Prostate gland (tissue), 2 donors: ENCODE measurements around the gene BATF. TPM values are rescaled to one million over a fixed set of nuclear protein-coding genes. Genes with fewer than 3 reads are reported as not detected.

Source experiments
- DNase-seq: peaks from one replicate; pipeline ENCODE4 v3.0.0-alpha.2; 2019; ENCODE audit warnings: low spot score
- H3K27ac ChIP-seq, 2 donors: fragments of 200-600 bp; sonication (generic); 2 replicates each; pipeline ENCODE4 v1.5.1; 2017 to 2019
- H3K27me3 ChIP-seq: fragments of 200-600 bp; sonication (generic); replicated peaks from 2 replicates; pipeline ENCODE4 v1.5.1; 2019; ENCODE audit not compliant: insufficient read depth
- H3K36me3 ChIP-seq, 2 donors: fragments of 200-600 bp; sonication (generic); 1 replicate in 1 of 2; 2 replicates in 1 of 2; pipeline versions ENCODE4 v1.5.1 to v1.8.1; 2017 to 2019
- H3K4me1 ChIP-seq: fragments of 200-600 bp; sonication (generic); replicated peaks from 2 replicates; pipeline ENCODE4 v1.5.1; 2019
- H3K4me3 ChIP-seq, 2 donors: fragments of 200-600 bp; sonication (generic); 2 replicates each; pipeline ENCODE4 v1.5.1; 2017 to 2019
- H3K9me3 ChIP-seq: fragments of 200-600 bp; sonication (generic); 2 replicates; pipeline ENCODE4 v1.5.1; 2017
- POLR2A ChIP-seq: fragments of 450-650 bp; IDR thresholded peaks from one replicate; pipeline ENCODE4 v1.6.1; 2016; ENCODE audit warnings: antibody characterized with exemption, mild to moderate bottlenecking
- POLR2AphosphoS5 ChIP-seq: sonication (generic); formaldehyde crosslinking; IDR thresholded peaks from one replicate; pipeline ENCODE4 v1.6.1; 2017; ENCODE audit warnings: antibody characterized with exemption
- WGBS: methylation state at CpG from one replicate; pipeline ENCODE4 v1.1.5; 2018; 5-methylcytosine and 5-hydroxymethylcytosine counted together
- intact Hi-C: fragments of 100-400 bp; cut with DNase I; formaldehyde crosslinking; loops from one replicate; pipeline ENCODE4 v1.14.2; 2022
- total RNA-seq, 2 donors: library from RNA; depleted of rRNA; stranded (reverse); fragments of >200 nt; gene quantifications; one replicate each; pipeline ENCODE4 v1.1.0, GENCODE V29; 2016
- TF ChIP-seq, protein P1 (sequence below), 4 experiments: fragments of 200-600 bp in 2 of 4; fragments of 450-650 bp in 2 of 4; sonication (generic) in 2 of 4; IDR thresholded peaks; 1 replicate in 3 of 4; 2 replicates in 1 of 4; pipeline ENCODE4 v1.5.1; 2016 to 2019; ENCODE audit warnings: antibody characterized with exemption in 4 of 4, mild to moderate bottlenecking in 2 of 4, moderate library complexity in 2 of 4

Gene BATF
- total RNA-seq, 2 donors from 2014 or later, result 3.1 to 11.8 TPM

DNA sequence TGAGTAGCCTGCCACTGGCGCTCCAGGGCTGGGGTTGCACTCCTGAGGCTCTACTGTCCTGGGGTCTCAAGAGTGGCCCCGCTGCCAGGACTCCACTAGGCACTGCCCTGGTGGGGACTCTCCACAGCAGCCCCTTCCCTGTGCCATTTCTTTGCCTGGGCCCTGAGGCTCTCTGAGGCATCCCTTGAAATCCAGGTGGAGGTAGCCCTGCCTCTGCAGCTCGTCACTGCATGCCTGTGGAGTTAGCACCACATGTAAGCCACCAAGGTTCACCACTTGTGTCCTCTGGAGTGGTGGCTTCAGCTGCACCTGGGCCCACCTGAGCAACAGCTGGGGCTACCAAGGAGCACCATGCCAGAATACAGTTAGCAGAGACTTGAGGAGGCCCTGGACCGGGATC is 39.9 kb upstream of the BATF start:
- H3K27me3 ChIP-seq, result no peaks in the 10 kb centered on the region
- 90% methylated on average over 4 of the region's 4 CpGs for WGBS
- no peak overlapping the region for H3K4me3 ChIP-seq
- intact Hi-C loops, result no loop called here
- H3K4me1 ChIP-seq, result no peaks in the 10 kb centered on the region
- H3K9me3 ChIP-seq, result no peaks in the 10 kb centered on the region
- no peak for TF ChIP-seq POLR2A
- TF ChIP-seq, protein P1, sequence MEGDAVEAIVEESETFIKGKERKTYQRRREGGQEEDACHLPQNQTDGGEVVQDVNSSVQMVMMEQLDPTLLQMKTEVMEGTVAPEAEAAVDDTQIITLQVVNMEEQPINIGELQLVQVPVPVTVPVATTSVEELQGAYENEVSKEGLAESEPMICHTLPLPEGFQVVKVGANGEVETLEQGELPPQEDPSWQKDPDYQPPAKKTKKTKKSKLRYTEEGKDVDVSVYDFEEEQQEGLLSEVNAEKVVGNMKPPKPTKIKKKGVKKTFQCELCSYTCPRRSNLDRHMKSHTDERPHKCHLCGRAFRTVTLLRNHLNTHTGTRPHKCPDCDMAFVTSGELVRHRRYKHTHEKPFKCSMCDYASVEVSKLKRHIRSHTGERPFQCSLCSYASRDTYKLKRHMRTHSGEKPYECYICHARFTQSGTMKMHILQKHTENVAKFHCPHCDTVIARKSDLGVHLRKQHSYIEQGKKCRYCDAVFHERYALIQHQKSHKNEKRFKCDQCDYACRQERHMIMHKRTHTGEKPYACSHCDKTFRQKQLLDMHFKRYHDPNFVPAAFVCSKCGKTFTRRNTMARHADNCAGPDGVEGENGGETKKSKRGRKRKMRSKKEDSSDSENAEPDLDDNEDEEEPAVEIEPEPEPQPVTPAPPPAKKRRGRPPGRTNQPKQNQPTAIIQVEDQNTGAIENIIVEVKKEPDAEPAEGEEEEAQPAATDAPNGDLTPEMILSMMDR (IDR thresholded peaks at IDR 0.05), result no peak
- no peak for TF ChIP-seq POLR2AphosphoS5
- H3K36me3 ChIP-seq, result no peaks in the 10 kb centered on the region
- DNase-seq, result no peak
- H3K27ac ChIP-seq, result no peak overlapping the region

DNA sequence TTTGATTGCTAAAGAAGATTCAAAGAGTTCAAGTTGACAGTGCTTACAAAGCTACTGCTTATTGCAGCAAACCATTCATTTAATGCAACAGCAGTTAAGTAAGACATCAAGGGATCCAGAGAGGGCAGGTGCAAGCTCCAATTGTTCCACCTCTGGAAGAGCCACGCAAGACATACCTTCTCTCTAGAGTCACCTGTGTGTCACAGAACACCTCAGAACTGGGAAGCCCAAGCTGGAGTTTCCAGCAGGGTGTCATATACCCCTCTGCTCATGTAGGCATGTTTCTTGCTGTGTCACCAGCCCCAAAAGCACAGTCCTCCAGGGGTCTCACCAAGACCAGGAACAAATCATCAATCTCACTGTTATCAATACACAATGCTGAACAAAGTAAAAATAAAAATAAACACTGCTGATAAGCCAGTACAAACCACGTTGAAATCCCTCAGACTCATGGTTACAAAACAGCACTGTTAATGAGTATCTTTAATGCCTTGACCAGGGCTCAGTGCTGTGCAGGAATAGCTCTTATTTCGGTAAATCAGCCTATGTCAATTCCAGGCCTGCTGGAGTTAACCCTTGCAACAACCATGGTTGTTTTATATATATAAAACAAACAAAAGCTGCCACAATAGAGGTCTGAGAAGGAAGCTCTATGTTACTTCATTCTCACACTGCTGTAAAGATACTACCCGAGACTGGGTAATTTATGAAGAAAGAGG is 37.4 kb upstream of the BATF start:
- 53% methylated on average over 4 of the region's 4 CpGs for WGBS
- no peak for DNase-seq
- intact Hi-C loops, result loop anchor here (5.0 kb wide), 2 partner anchors 77 to 358 kb away; partner anchors contain the start of gene NEK9
- H3K27ac ChIP-seq, result no peak overlapping the region
- H3K9me3 ChIP-seq, result no peaks in the 10 kb centered on the region
- TF ChIP-seq, protein P1 (IDR thresholded peaks at IDR 0.05), result no peak
- no peak for TF ChIP-seq POLR2AphosphoS5
- no peak for TF ChIP-seq POLR2A
- no peaks in the 10 kb centered on the region for H3K27me3 ChIP-seq
- no peak overlapping the region for H3K4me3 ChIP-seq
- no peaks in the 10 kb centered on the region for H3K36me3 ChIP-seq
- H3K4me1 ChIP-seq, result no peaks in the 10 kb centered on the region

DNA sequence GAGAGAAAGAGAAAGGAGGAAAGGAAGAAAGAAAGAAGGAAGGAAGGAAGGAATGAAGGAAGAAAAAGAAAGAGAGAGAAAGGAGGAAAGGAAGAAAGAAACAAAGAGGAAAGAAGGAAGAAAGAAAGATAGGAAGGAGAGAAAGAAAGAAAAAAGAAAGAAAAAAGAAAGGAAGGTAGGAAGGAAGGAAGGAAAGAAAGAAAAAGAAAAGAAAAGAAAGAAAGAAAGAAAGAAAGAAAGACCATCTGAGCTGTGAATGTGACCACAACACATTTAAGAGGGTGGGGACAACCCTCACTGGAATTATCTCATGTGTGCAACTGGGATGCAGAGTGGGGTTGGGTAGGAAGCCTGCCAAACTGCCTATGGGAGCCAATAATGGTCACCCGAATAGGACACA is 36.0 kb upstream of the BATF start:
- DNase-seq, result no peak
- H3K27me3 ChIP-seq, result no peaks in the 10 kb centered on the region
- H3K36me3 ChIP-seq, result no peaks in the 10 kb centered on the region
- H3K4me3 ChIP-seq, result no peak overlapping the region
- TF ChIP-seq, protein P1 (IDR thresholded peaks at IDR 0.05), result no peak
- TF ChIP-seq POLR2AphosphoS5, result no peak
- TF ChIP-seq POLR2A, result no peak
- no peaks in the 10 kb centered on the region for H3K9me3 ChIP-seq
- 50% methylated on average over 1 of the region's 1 CpG for WGBS
- H3K27ac ChIP-seq, result no peak overlapping the region
- H3K4me1 ChIP-seq, result no peaks in the 10 kb centered on the region
- intact Hi-C loops, result loop anchor here (5.0 kb wide), 2 partner anchors 76 to 359 kb away; partner anchors contain the start of gene NEK9

DNA sequence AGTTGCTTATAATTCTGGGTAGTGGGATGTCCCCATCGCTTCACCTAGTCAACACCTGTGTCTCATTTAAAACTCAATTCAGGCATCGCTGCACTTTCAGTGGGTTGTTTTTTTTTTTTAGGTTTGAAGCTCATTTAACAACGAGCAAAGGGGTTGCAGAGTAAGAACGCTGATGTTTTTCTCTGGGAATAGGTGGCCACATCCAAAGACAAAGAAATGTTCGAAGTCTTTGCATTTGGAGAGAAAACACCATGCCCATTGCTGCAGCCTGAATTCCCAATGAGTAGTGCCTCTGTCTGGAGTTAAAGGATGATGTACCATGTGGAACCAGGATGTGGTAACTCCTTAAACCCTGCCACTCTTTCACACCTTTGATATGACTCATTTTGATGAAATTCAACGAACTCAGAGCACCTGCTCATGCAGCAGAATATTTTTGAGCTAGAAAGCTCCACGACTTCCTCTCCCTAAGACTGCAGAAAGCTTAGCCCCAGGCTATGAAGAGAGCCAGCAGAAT is 35.1 kb upstream of the BATF start:
- H3K27me3 ChIP-seq, result no peaks in the 10 kb centered on the region
- H3K4me1 ChIP-seq, result no peaks in the 10 kb centered on the region
- no peaks in the 10 kb centered on the region for H3K36me3 ChIP-seq
- WGBS, result 74% methylated on average over 7 of the region's 7 CpGs
- H3K4me3 ChIP-seq, result no peak overlapping the region
- TF ChIP-seq POLR2A (no peak), POLR2AphosphoS5 (no peak)
- TF ChIP-seq, protein P1 (IDR thresholded peaks at IDR 0.05), result no peak
- no peaks in the 10 kb centered on the region for H3K9me3 ChIP-seq
- no peak overlapping the region for H3K27ac ChIP-seq
- intact Hi-C loops, result loop anchor here (5.0 kb wide), 2 partner anchors 75 to 360 kb away; partner anchors contain the start of gene NEK9
- DNase-seq, result no peak

DNA sequence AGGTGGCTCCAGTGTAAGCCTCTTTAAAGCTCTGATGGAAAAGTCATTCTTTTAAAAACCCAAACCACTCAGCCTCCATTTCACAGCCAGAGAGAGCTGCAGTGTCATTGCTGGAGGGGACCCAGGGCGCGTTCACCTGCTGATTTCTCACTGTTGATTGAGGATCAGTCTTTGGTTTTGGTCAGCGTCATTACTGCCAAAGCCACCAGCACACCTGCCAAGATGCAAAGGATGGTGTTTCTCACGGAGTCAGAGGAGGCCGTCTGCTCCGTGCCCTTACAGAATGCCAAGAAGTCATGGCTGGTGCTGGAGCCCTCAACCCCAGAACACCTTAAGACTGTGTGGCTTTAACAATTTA is 32.8 kb upstream of the BATF start:
- Histone ChIP-seq H3K27me3 (no peaks in the 10 kb centered on the region), H3K27ac (no peak overlapping the region), H3K36me3 (no peaks in the 10 kb centered on the region), H3K4me1 (no peaks in the 10 kb centered on the region), H3K4me3 (no peak overlapping the region), H3K9me3 (no peaks in the 10 kb centered on the region)
- WGBS, result 86% methylated on average over 6 of the region's 6 CpGs
- no peak for TF ChIP-seq POLR2A
- TF ChIP-seq POLR2AphosphoS5, result no peak
- intact Hi-C loops, result loop anchor here (5.0 kb wide), 2 partner anchors 73 to 362 kb away; partner anchors contain the start of gene NEK9
- no peak for DNase-seq
